HG03565 (cell line): ENCODE measurements around the gene APCDD1.

ENCODE experiments used
- ATAC-seq: cut with Tn5 transposase; IDR thresholded peaks from one replicate; pipeline ENCODE4 v1.9.1; 2021; ENCODE audit warnings: mild to moderate bottlenecking, moderate library complexity; ENCODE audit not compliant: unreplicated experiment

APCDD1 gene

DNA sequence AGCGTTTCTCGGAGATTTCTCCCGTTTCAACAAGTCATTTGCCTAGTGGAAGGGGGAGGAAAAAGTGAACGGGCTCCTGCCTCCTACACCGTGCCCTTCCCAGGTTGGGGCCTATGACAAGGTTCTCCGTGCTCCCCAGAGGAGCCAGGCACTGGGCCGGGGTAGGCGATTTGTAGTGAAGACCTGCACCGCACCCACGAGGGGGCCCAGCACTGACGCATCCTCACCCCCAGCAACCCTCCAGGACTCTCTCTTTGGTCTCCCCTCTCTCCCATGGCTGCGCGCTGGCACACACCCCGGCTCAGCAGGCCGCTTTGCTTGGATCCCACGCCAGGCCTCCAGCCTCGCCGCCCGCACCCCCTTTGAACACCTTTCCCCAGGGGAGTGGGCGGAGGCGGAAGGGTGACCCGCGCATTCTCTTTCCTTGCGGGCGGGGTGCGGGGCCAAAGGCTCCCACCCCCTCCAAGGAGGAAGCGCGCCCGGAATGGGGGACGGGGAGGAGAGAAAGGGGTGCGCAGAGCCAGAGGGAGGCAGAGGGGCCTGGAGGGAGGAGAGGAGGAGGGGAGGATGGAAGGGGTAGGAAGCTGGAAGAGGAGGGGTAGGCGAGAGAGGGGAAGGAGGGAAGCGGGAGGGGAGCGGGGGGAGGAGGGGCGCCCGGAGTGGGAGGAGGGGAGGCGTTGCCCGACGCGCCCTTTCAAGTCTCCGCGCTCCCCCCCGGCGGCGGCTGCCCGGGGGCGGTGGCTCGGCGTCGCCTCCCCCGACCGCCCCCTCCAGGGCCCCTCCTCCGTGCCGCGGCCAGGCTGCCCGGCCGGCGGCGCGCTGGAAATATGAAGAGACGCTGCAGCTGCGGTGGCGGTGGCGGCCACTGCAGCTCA, at the start of gene APCDD1:
Gene APCDD1, plus strand, starts transcription at position 830 of the 875 bp plus-strand sequence. CDS start 347 bp downstream, outside the sequence.
- ATAC-seq, result no peak

DNA sequence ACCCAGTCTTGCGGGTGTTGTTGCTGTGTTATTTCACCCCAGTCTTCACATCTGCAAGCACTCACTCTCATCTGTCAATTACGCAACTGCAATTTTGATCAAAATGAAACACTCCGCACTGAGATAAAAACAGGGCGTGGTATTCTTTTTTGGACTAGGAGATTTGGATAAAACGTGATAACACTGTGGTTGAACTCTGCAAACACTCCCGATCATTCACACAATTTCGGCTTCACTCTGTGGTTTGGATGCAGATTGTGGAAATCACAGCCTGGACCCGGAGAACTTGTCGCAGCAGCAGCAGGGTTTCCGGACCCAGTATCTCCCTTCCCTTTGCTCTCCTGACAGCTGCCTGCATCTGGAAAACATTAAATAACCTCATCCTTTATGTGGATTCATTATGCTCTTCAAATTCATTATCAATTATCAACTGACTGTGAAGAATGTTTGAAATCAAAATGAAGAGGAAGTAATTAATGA, 49.4 kb upstream of the APCDD1 start:
- no peak for ATAC-seq

DNA sequence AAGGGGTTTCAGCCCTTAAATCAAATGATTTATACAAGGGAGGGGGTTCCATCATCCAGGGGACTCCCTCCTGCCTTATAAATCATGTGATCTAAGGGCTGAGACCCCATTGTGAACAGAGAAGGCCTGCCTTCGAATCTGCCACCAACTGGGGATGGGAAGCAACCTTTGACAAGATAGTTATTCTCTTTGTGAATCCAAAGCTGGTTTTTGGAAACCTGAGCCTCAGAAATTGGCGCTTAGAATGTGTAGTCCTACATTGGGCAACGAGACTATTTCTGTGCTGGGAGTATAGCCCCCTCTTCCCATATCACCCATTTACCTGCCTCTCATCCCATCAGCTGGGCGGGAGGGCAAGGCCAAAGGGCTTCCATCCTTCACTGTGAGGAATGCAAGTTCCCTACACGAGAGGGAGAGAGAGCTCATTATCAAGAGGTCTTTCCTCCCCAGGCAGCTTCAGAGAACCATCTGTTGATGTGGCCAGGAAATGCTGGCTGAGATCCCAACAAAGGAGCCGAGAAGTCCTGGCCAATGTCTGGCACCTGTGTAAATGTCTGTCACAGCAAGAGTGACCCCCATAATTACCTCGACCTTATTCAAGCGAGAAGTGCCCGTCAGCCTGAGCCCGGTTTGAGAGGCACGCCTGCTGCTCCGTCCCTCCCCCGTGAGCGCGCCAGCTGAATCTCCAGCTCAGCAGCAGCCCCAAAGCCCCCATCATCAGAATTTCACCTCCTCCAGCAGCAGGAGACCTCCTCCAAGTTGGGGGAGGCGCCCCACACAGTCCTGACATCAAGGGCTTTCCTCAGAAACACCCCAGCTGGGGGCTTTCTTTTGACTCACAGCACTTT, 48.4 kb upstream of the APCDD1 start:
- ATAC-seq, result no peak

DNA sequence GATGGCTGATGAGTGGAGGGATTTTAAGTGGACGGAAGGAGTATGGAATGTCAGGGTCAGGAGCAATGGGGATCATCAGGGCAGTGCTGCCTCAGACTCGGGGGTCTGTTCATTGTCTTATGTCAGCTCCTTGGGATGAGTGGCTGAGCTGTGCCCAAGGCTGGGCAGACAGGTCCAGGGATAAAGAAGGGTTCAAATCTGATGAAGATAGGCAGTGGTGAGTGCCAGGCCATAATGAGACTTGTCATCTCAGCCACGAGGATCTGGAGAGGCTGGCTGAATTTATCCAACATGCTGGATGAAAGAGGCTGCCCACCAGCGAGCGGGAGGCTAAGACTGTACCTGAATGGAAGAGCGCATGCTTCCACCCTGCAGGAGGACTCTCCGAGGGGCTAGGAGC, 46.3 kb upstream of the APCDD1 start:
- ATAC-seq, result no peak

GRCh38 chr18:10409041-10409440, 45.4 kb upstream of the APCDD1 start:
- no peak for ATAC-seq

GRCh38 chr18:10410472-10411308, 43.7 kb upstream of the APCDD1 start:
- ATAC-seq, result no peak

DNA sequence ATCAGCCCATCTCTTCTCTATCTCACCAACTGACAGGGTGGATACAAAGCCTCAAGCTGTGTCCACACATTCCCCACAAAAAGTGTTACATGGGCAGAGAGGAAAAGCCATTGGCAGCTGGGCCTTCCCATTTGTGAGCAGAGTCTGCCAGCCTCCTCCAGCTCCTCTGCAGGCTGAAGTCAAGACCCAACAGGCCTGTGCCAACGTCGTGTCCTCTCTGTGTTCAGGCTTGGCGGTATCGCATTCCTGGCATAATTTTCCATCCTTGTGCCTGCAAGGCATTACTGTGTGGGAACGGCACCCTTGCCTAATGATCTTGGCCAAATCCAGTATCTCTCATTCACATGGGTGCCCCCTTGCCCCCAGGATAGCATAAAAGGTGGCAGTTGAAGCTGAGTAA, 41.5 kb upstream of the APCDD1 start:
- ATAC-seq, result no peak

DNA sequence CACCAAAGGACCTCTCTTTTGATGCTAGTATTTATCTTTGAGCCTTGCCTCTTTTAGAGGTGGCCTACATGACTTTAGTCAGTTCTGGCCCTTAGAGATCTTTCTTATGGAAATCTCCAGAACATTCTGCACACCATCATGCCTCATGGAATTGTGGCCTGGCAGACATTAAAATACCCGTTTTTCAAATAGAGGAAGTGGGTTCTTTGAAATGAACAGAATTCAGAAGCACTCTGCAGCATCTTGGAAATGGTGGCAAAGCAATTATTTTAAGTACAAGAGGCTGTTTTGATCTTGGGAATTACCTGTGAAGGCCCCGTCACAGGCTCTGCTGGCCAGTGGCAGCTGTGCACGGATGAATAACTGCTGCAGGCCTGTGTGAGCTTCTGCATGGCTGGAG, 40.7 kb upstream of the APCDD1 start:
- no peak for ATAC-seq

GRCh38 chr18:10414293-10414842, 40.1 kb upstream of the APCDD1 start:
- ATAC-seq, result no peak

DNA sequence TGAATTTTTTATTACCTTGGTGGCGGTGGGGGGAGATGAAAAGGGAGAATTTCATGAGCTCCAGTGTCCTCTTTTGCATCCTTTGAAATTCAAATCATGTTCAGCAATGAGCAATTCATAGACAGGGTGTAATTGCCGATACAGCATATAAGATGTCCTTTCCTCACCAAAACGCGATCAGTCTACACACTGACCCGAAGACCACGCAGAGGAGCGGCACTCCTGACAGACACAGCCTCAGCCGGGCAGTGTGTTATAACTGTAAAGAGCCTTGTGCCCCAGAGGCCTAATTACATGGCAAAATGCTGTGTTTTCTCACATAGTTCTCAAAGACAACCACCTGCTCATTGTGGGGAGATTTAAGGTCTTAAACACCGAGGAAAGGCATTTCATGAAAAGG, 38.4 kb upstream of the APCDD1 start:
- ATAC-seq, result no peak

GRCh38 chr18:10417191-10417590, 37.2 kb upstream of the APCDD1 start:
- ATAC-seq, result no peak

GRCh38 chr18:10417664-10418063, 36.8 kb upstream of the APCDD1 start:
- no peak for ATAC-seq

DNA sequence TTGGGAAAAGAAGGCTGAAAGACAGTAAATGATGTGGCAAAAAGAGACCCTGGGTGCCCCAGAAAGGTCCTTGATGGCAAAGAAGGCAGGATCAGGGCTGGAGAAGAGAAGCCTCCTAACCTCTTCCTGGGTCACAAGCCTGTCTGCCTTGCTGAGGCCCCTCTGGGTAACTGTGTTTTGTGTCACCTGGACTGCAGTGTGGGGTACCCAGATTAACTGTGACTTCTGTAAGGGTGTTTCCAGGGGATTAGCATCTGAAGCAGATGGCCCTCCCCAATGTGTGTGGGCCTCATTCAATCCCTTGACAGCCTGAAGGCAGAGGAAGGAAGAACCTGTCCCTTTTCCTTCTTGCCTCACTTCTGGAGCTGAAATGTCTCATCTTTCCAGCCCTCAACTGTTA, 35.6 kb upstream of the APCDD1 start:
- ATAC-seq, result no peak

GRCh38 chr18:10419420-10420103, 34.9 kb upstream of the APCDD1 start:
- no peak for ATAC-seq

DNA sequence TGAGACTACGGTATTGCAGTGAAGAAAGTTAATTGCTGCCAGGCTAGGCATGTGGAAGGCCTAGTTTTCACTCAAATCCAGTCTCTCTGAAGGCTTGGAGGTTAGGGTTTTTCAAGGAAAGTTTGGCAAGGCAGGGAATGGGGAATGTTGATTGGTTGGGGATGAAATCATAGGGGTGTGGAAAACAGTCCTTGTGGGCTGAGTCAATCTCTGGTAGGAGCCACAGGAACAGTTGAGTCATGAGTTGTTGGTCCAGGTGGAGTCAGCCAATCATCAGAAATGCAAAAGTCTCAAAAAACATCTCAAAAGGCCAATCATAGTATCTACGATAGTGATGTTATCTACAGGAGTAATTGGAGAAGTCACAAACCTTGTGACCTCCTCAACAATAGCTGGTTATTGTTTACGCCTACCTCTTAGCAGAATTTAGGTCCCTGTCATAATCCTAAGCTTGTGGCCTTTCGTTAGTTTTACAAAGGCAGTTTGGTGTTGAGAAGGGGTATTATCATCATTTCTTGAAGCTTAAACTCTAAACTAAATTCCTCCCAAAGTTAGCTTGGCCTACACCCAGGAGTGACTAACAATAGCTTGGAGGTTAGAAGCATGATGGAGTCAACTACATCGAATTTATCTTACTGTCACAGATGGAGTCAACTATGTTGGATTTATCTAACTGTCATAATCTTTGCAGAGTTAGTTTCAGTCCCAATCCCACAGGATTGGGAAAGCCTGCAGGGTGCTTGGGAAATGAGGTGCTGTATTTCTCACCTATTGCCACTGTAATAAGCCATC, 33.7 kb upstream of the APCDD1 start:
- no peak for ATAC-seq

GRCh38 chr18:10421859-10422258, 32.6 kb upstream of the APCDD1 start:
- no peak for ATAC-seq

DNA sequence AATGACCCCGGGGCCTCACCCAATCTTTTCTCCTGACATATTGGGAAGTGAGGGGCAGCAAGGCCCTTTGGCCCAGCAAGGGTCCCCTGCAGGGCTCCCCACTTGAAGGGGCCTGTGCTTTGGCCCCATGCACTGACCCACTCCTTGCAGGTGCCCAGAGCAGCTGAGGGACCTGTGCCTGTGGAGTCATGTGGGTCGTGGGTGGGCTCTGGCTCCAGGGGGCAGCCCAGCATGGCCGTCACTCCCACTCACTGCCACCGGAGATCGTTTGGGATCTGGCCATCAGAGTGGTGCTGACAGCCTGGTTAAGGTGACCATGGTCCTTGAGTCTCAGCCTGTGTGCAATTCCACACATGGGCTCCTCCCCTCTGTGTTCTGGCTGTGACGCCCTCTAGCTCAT, 31.7 kb upstream of the APCDD1 start:
- no peak for ATAC-seq

DNA sequence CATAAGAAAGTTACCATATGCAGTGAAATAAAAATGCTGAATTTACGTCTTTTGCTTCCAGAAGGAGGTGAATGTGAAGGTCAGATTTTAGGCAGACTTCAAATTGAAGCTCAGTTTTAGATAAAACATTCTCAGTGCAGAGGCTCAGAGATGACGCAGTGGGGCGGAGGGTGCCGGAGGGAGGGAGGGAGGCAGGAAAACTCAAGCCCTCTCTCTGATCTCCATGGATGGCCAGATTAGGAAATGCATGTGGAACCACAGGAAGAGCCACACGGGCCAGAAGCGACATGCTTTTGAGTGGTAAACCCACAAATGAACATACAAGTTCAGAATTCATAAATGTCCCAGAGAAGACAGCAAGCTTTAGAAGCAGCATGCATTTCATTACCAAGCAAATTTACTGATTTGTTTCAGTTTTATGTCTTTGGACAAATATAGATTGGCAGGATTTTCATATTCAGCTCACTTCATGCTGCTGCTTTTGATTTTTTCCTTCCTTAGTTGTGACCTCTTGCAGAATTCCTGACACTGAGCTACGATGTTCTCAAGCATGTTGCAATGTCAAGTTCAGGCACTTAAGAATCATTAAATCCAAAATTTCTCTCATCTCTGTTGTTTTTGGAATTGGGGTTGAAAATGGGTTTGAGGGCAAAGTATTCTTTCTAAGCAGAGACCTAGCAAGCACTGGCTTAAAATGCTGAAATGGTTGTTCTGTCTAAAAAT, 29.7 kb upstream of the APCDD1 start:
- no peak for ATAC-seq

GRCh38 chr18:10430677-10431076, 23.8 kb upstream of the APCDD1 start:
- ATAC-seq, result no peak
